Inferior parietal cortex (tissue), 1 donor: ENCODE results near the gene TMEM150B.

Source experiments
- DNase-seq: peaks from one replicate; pipeline ENCODE4 v3.0.0-alpha.2; 2016; ENCODE audit errors: extremely low spot score

TMEM150B gene, protein sequence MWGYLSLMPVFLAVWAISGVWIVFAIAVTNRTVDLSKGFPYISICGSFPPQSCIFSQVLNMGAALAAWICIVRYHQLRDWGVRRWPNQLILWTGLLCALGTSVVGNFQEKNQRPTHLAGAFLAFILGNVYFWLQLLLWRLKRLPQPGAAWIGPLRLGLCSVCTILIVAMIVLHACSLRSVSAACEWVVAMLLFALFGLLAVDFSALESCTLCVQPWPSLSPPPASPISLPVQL

DNA sequence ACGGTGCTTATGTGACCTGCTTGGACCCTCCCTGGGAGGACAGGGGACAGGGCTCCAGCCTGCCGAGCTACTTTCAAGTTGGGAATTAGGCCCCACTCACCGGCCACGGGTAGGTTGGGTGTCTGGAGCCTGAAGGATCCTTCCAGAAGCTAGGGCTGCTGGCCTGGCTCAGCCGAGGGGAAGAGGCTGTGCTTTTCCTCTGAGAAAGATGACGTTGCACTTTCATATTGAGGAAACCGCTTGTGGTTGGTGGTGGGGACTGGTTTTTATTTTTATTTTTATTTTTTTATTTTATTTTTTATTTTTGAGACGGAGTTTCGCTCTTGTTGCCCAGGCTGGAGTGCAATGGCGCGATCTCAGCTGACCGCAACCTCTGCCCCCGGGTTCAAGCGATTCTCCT lies at the start of gene TMEM150B:
Gene TMEM150B (minus strand): TSS at position 170 of the 400 bp plus-strand sequence. CDS start 4,305 bp downstream, outside the sequence.
- DNase-seq = no peak

DNA sequence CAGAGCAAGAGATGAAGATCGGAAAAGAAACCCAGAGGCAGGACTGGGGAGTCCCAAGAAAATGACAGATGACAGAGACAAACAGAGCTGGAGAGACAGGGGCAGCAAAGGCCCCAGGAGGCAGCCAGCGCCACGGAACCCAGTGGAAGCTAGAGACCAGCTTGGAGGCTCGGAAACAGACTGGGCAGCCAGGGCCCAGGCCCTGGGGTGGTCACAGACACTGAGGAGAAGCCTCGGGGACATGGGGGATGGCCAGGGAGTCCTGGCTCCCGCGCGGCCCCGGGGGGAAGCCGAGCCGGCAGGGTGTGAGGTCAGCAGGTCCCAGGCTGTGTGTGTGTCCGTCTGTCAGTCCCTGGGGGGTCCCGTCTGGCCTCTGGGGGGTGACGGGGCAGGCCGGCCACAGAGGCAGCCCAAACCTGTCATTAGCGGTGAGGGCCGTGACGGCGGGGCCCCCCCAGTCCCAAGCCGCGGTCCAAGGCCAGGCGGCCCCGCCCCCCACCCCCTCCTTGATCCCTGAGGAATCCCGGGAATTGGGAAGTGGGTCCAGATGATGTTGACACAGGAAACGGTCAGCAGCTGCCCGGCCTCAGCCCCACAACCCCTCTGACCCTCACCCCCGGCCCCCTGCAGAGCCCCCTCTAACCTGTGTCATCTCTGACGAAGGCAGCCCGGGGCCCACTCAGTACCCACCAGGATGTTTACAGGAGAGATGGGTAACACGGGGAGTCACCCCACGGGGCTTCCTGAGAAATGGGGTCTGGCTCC lies 49.0 kb upstream of the TMEM150B start:
- DNase-seq = no peak

DNA sequence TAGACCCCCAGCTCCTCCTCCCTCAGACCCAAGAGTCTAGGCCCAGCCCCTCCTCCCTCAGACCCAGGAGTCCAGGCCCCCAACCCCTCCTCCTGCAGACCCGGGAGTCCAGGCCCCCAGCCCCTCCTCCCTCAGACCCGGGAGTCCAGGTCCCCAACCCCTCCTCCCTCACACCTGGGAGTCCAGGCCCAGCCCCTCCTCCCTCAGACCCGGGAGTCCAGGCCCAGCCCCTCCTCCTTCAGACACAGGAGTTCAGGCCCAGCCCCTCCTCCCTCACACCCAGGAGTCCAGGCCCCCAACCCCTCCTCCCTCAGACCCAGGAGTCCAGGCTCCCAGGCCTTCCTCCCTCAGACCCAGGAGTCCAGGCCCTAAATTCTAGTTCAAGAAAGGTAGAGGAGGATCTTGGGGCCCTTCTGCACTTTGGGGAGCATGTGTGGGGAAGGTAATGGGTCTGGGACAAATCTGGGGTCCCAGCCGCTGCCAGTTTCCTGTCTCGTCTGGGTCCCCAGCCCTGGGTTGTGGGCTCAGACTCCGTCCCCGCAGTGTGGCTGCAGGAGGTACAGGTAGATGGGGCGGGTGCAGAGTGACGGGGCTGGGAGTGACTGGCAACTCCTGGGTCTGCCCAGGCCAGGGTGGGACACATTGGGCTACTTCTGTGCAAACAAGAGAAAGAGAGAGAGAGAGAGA lies 48.3 kb upstream of the TMEM150B start:
- no peak for DNase-seq

DNA sequence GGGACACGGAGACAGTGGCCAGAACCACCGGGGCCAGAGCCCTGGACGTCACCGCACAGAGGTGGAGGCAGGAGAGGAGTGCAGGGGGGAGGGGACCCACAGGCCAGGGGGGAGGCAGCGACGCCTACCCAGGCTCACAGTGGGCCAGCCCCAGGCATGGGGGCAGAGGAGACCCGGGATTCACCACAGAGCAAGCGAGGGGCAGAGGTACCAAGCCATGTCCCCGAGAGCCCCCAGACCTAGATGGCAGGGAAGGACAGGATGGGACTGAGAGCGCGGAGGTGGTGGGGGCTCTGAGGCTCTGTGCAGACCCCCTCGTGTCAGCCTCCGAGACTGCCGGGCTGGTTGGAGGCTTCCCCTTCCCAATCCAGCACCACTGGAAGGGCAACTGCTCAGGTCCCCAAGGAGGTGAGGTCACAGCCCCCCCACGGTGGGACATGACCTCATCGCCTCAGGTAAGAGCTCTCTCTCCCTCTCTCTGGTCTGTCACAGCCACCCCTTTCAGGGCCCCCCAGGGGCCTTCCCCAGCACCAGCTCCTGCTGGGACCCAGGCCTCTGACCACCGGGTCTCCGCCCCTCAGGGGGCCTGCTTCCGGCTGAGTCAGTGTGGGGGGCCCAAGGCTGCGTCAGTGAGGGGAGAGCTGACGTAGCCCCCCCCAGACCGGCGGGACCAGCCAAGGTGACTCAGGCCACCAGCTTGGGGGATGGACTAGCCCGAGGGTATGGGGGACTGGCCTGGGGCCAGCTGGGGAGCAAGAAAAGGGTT lies 47.4 kb upstream of the TMEM150B start:
- DNase-seq = no peak

DNA sequence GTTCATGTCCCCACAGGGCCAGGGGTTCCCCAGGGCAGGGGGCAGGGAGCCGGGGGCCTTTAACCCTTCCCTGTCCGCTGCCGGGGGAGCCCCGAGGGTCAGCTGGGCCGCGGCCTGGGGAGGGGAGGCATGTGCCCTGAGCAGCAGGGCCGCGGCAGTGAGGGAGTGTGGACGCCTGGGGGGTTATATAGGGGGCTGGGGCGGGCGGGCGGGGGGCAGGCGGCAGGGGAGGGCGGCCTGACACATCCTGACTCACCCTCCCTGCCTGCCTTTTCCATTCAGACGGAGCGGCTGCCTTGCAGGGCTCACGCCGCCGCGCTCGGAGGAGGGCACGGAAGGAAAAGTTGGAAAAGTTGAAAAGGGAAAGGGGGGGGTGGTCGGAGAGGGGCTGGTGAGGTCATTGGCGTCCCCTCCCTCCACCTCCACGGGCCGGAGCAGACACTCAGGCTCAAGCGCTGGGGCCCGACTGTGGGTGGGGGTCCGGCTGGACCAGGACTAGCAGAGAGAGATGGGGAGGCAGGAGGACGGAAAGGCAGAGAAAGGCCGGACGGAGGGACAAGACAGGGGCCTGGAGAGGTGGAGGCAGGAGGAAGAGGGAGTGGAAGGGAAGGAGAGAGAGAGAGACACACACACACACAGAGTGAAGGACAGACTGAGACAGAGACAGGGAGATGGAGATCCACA lies 45.3 kb upstream of the TMEM150B start, which contains the start of gene IL11:
Gene IL11 (minus strand): TSS at position 159 of the 684 bp plus-strand sequence. CDS start 153 bp downstream, at position 6.
- no peak for DNase-seq

DNA sequence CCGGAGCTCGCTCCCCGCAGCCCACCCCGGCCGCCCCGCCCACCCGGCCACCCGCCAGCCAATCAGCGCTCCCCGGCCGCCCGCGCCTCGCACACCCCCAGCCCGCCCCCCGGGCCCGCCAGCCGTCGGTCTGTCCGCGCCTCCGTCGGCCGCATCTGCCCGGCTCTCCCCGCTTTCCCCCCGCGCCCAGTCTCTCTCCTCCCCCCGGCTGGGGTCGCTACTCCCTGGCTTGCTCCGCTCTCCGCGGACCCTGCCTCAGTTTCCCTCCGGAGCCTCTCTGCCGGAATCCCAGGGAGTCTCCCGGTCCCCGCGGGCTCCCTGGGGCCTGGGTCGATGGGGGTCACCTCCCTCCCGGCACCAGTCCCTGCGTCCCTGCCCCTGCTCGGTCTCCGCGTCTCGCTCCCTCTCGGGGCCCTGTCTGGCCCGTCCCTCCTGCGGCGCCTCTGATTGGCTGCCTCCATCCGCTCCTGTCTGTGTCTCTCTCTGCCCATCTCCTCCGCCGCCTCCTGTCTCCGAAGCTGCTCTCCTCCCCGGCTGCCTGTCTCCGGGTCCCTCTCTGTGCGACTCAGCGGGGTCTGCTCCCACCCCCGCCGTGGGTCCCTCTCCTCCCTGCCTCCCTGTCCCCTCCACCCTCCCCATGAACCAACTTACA lies 44.6 kb upstream of the TMEM150B start:
- DNase-seq = no peak

DNA sequence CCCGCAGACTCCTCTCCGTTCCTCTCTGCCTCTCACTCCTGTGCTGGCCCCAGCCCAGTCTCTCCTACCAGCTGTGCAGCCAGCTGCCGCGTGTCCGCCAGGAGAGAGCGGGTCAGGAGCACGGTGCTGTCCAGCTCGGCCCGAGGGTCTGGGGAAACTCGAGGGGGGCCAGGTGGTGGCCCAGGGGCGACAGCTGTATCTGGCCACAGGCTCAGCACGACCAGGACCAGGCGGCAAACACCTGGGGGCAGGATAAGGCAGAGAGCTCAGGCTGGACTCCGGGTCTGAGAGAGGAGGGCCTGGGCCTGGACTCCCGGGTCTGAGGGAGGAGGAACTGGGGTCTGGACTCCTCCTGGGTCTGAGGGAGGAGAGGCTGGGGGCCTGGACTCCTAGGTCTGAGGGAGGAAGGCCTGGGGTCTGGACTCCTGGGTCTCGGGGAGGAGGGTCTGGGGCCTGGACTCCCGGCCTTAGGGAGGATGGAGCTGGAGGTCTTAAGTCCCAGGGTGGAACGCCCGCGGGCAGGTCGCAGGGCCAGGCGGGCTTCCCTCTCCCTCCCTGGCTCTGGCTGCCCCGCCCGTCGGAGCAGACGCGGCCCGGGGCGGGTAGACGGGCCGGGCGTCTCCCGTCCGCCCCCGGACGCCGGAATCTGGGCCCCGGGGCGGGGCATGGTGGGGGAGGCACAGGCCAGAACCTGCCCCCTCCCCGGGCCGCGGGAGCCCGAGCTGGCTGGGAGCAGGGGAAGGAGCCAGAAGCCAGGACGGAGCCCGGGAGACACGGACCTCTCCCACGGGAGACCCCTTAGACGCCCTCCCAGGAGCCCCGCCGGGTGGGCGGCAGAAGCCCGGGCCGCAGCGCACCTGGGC lies 43.8 kb upstream of the TMEM150B start:
- DNase-seq = no peak

DNA sequence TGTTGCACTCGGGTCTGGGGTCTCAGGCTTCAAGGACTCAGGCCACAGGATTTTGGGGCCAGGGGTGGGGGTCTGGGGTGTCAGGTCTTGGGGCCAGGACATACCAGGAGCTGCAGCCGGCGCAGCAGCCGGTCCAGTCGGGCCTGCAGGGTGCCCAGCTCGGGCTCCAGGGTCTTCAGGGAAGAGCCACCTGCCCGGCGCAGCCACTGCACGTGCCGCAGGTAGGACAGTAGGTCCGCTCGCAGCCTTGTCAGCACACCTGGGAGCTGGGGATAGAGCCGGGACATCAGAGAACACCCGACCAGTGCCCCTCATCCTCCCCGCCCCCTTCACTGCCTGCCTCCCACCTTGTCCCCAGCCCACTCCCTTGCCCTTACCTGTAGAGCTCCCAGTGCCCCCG lies 43.0 kb upstream of the TMEM150B start:
- DNase-seq = no peak

DNA sequence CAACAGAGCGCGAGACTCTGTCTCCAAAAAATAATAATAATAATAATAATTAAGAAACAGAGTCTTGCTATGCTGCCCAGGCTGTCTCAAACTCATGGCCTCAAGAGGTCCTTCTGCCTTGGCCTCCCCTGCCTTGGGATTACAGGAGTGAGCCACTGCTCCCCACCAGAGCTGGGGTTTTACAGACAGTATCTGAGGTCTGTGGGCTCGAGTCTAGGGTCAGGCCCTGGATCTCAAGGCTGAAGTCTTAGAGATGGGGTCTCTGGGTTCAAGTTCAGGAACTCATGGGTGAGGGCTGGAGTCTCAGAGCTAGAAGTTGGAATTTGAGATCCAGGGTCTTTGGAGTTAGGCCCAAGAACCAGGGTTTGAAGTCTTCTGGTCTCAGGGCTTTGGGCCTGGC lies 41.6 kb upstream of the TMEM150B start:
- no peak for DNase-seq

DNA sequence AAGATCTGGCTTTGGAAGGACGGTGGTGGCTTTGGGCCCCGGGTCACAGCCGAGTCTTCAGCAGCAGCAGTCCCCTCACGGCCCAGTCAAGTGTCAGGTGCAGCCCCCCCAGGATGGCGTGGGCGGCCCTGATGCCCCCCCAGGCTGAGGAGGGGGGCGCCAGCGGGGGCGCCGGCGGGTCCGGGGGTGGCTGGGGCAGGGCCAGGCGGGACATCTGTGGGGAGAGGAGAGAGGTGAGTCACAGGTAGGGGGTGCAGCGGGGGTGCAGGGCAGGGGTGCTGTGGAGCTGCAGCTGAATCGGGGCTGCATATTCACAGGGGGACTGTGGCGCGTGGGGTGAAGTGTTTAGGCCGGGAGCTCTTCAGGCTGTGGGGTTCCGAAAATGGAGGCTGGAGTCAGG lies 40.8 kb upstream of the TMEM150B start:
- DNase-seq = no peak

DNA sequence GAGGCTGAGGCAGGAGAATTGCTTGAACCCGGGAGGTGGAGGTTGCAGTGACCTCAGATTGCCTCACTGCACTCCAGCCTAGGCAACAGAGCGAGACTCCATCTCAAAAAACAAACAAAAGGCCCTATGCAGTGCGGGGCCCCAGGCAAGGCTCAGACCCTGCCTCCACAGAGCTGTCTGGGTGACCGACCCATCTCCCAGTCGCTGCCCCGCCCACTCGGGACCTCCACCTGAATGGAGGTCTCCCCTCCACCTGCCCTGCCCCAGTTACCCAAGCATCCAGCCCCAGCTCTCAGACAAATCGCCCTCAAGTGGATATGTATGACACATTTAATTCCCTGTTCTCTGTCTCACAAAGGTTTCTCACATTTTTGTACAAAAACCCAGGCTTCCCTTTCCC lies 40.1 kb upstream of the TMEM150B start:
- DNase-seq = no peak

DNA sequence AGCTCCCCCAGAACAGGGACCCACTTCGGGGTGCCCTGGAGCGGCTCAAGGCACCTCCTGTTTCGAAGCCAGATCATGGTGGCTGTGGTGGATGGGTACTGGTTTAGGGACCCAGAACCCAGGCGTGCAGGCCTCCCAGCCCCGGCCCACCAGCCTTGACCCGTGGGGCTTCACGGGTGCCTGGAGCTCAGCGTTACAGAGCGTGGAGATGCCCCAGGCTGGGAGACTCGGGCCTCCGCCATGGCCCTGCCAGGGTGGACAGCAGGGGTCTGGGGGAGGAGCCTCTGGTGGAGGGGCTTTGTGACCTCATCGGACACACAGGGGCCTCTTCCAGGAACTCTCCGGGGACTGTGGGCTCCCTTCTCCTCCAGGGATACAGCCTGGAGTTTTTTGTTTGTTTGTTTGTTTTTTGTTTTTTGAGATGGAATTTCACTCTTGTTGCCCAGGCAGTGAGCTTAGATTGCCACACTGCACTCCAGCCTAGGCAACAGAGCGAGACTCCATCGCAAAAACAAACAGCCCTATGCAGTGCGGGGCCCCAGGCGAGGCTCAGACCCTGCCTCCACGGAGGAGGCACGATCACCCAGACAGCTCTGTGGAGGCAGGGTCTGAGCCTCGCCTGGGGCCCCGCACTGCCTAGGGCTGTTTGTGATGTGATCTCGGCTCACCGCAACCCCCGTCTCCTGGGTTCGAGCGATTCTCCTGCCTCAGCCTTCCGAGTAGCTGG lies 38.0 kb upstream of the TMEM150B start, which contains the start of gene GARIN5B:
Gene GARIN5B (minus strand): TSS at position 271 of the 727 bp plus-strand sequence. CDS start 194 bp downstream, at position 77.
- DNase-seq = no peak

DNA sequence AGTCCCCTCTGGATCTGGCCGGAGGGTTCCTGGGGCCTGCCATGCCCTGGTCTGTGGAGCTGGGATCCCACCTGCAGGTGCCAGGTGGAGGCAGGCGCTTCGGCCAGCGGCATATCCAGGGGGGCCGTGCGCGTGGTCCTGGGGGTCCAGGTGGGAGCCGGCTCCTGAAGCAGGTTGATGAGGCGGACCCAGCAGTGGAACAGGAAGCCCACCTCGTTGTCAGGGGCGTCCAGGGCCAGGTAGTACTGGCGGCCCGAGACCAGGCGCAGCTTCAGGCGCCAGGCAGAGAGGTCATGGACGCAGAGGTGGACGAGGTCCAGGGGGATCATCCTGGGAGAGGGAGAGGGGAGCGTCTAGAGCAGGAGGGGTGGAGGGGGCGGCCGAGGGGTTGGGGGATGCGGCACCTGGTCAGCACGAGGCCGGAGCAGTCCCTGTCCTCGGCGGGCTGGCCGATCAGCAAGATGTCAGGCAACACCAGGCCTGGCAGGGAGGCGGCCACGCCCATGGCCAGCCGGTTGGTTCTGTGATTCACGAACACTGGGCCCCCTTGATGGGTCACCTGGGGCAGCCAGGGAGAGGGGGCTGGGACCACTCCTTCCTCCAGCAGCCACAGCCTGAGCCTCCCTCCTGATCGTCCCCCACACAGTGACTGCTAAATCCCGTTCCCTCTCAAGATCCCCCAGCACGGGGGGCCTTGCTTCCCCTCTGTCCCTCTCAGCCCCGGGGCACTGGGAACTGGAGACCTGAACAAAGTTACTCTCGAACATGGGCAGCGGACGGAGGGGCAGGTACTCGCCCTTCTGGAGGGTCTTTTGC lies 37.2 kb upstream of the TMEM150B start:
- DNase-seq = no peak

DNA sequence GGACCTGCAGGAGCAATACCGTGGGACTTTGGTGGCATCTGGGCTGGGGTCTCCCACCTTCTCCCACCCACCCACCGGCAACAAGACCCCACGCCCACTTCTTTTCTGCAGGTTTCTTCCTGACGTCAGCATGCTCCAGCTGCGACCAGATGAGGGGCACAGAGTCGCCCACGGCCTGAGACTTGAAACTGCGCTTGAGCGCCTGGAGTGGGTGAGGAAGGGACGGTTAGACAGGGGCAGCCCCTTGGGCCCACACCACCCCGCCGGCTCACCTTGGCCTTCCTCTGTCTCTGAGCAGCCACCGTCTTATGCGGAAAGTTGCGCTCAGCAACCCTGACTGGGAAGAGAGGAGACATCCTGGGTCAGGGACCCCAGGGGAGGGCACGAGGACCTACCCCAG lies 35.8 kb upstream of the TMEM150B start:
- no peak for DNase-seq

DNA sequence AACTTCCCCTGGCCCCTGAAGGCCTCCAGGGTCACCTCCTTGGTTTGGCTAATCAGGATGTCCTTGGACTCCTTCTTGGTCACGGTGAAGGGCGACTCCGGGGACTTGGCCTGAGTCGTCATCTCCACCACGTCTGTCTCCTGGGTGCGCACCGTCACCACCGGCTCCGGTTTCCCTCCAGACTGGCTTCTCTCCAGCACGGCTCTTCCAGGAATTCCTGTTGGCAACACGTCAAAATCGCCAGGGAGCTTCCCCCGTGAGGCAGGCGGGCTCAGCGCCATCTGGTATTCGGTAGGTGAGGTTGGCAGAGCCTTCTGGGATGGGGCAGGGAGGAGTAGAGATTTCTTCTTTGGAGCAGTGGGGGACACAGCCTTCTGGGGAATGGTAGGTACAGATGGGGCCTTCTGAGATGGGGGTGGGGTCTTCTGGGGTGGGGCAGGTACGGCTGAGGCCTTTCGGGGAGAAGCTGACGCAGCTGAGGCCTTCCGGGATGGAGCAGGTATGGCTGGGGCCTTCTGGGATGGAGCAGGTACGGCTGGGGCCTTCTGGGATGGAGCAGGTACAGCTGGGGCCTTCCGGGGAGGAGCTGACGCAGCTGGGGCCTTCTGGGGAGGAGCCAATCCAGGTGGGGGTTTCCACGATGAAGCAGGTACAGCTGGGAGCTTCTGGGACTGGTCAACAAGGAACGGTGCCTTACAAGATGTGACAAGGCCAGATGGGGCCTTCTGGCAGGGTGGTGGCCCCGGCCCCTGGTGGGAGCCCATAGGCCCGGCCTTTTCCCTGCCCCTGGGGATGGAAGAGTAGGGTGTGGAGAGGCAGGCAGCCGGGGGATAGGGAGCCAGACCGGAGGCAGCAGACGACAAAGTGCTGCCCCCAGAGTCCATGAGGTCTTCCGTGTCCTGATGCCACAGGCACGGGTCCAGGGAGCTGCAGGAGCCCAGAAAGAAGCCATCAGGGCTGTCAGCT lies 34.1 kb upstream of the TMEM150B start:
- no peak for DNase-seq

DNA sequence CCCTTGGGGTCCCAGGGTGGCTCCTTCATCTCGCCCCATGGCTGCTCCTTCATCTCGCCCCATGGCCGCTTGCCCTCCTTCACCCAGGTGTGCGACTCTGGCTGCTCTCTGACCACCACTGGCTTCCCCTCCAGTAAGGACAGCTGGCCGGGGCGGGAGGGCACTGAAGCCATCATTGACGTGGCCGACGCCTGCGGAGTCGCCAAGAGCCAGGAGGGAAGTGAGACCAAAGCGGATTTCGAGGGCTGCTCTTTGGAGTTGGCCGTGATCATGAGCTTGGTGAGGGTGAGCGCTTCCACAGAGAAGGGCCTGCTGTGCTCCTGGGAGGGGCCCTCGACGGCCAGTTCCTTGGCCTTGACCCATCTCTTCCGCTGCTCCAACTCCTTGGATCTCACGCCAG lies 33.4 kb upstream of the TMEM150B start:
- DNase-seq = no peak

DNA sequence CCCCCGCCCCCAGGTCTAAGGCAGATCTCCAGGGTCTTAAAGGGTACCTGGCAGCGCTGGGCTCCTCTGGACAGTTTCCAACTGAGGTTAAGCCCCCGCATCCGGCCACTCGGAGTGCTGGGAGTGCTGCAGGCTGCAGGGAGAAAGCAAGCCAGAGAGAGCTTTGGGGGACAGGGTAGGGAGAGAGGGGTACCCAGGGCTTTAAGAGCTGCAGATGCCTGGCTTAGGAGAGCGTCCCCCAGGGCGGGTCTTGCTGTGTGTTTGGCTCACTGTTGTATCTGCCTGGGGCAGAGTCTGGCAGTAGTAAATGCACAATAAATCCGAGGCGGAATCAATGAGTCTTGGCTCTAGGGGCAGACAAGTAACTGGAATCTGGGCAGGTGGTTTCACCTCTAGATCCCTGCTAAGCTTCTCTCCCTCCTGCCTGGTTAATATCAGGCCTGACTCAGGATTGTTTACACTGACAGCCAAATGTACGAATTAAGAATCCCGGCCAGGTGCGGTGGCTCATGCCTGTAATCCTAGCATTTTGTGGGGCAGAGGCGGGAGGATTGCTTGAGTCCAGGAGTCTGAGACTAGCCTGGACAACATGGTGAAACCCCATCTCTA lies 30.2 kb upstream of the TMEM150B start:
- DNase-seq = no peak
